MG63 (cell line): ENCODE results near the gene MDM2. TPM values are rescaled to one million over a fixed set of nuclear protein-coding genes. Genes with fewer than 3 reads are reported as not detected.
"Not testable (repeated sequence)": the region's sequence is repeated elsewhere in the genome, so short reads cannot be mapped to it uniquely, and the experiment has no call there.

Experiments
- DNase-seq: peaks from one replicate; pipeline ENCODE4 v3.0.0-alpha.2; 2020
- H3K27me3 ChIP-seq: fragments of 250-450 bp; sonication (Bioruptor Pico); 2 replicates; pipeline ENCODE4 v1.5.1; 2020; ENCODE audit warnings: mild to moderate bottlenecking, moderate library complexity
- H3K36me3 ChIP-seq: fragments of 250-450 bp; sonication (Bioruptor Pico); 2 replicates; pipeline ENCODE4 v1.5.1; 2020; ENCODE audit warnings: mild to moderate bottlenecking, moderate library complexity
- H3K4me3 ChIP-seq: fragments of 250-450 bp; sonication (Bioruptor Pico); 2 replicates; pipeline ENCODE4 v1.5.1; 2020; ENCODE audit warnings: mild to moderate bottlenecking, moderate library complexity
- H3K9me3 ChIP-seq: fragments of 250-450 bp; sonication (Bioruptor Pico); 2 replicates; pipeline ENCODE4 v1.5.1; 2020; ENCODE audit warnings: mild to moderate bottlenecking, moderate library complexity
- total RNA-seq: library from RNA; depleted of rRNA; stranded (reverse); fragments of >200 nt; shearing (Covaris generic); gene quantifications from 2 replicates; pipeline ENCODE4 v1.2.3, GENCODE V29; 2014; ENCODE audit warnings: low replicate concordance

MDM2 gene
- total RNA-seq, 1 experiment from 2014 or later: 17.4 TPM

GRCh38 chr12:68831272-68831671, 23.3 kb downstream of the MDM2 start:
- Histone ChIP-seq H3K9me3 (no peaks in the 10 kb centered on the region), H3K36me3 (peaks cover 80% of the 10 kb centered on the region), H3K27me3 (no peaks in the 10 kb centered on the region), H3K4me3 (no peak overlapping the region)
- DNase-seq: no peak

- no peak for DNase-seq
- Histone ChIP-seq H3K27me3 (no peaks in the 10 kb centered on the region), H3K36me3 (peaks cover 80% of the 10 kb centered on the region), H3K4me3 (no peak overlapping the region), H3K9me3 (no peaks in the 10 kb centered on the region)
These were observed 23.9 kb downstream of the MDM2 start for GRCh38 chr12:68831751-68832503.

DNA sequence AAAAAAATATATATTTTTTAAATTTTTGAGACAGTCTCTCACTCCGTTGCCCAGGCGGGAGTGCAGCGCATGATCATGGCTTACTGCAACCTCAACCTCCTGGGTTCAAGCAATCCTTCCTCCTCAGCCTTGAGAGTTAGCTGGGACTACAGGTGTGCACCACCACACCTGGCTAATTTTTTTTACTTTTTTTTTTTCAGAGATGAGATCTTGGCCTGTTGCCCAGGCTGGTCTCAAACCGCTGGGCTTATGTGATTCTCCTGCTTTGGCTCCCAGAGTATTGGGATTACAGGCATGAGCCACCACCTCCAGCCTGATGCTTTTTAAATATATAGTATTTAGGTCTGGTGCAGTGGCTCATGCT, 24.5 kb downstream of the MDM2 start:
- Histone ChIP-seq H3K9me3 (no peaks in the 10 kb centered on the region), H3K4me3 (no peak overlapping the region), H3K36me3 (peaks cover 82% of the 10 kb centered on the region), H3K27me3 (no peaks in the 10 kb centered on the region)
- no peak for DNase-seq

- Histone ChIP-seq H3K36me3 (peaks cover 82% of the 10 kb centered on the region), H3K27me3 (no peaks in the 10 kb centered on the region), H3K9me3 (no peaks in the 10 kb centered on the region), H3K4me3 (no peak overlapping the region)
- DNase-seq: no peak
These were observed 25.5 kb downstream of the MDM2 start for GRCh38 chr12:68833508-68833907.

DNA sequence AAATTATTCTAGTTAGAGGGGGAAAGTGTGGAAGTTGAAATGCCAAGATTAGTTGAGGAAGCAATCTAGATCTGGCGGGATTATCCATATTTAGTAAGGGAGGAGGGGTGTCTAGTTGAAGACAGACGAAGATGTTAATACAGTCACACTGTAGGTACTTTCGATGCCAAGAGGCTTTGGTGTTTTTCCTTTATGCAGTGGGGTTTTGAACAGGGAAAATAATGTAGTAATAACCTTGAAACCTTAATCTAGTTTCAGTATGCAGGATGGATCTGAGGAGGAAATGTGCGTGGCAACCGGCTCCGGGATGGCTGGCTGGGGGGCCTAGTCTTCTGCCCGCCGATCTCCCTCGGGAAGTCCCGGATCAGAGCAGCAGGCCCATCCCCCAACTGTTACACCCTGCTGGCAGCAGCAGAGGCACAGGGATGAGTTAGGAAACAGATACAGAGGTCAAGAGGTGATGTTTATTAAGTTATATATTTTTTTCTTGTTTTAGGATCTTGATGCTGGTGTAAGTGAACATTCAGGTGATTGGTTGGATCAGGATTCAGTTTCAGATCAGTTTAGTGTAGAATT, 27.4 kb downstream of the MDM2 start:
- no peaks in the 10 kb centered on the region for H3K27me3 ChIP-seq
- no peaks in the 10 kb centered on the region for H3K9me3 ChIP-seq
- DNase-seq: no peak
- H3K36me3 ChIP-seq: peaks cover 85% of the 10 kb centered on the region
- no peak overlapping the region for H3K4me3 ChIP-seq

DNA sequence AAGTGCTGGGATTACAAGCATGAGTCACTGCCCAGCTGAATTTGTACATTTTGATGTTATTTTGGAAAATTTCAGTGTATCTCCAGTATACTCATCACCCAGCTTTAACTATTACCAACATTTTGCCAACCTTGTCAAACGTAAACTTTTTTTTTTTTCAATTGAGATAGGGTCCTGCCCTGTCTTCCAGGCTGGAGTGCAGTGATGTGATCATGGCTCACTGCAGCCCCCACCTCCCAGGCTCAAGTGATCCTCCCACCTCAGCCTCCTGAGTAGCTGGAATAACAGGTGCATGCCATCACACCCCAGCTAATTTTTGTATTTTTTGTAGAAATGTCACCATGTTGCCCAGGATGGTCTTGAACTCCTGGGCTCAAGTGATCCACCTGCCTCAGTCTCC, 29.2 kb downstream of the MDM2 start:
- no peak for DNase-seq
- Histone ChIP-seq H3K36me3 (peaks cover 82% of the 10 kb centered on the region), H3K9me3 (no peaks in the 10 kb centered on the region), H3K27me3 (no peaks in the 10 kb centered on the region), H3K4me3 (no peak overlapping the region)

DNA sequence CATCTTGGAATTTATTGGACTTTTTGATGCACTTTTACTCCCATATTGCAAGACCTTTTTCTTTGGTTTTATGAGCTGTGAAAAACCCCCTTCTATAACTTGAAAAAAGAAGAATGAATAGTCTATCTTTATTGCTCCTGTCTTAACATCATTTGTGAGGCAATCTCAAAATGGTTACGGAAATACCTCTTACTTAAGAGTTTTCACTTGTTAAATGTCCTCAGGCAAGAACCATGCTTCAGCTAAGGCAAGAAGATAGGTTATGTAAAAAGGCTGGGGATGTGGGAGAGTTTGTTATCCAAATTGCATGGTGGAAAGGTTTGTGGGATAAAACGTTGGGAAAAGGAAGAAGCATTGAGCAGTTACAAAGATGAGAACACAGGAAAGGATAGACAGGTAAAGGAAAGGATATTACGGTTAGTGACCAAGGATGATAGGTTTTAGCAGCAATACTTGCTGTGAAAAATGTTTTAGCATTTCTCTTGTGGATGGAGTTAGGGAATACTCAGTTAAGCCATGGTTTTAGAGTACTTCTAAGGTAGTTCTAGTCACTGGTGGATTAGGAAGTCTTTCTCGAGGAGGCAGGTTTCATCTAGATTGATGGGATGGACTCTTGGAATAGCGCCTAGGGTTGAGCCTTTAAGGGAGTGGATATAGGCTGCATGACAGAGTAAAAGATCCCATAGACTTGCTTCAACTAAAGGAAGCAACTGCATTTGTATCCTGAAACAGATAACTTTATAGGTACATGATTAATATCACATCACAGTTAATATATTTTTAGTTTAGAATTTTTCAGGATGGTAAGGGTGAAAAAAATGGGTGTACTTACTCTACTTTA, 30.3 kb downstream of the MDM2 start:
- Histone ChIP-seq H3K36me3 (peaks cover 89% of the 10 kb centered on the region), H3K9me3 (no peaks in the 10 kb centered on the region), H3K27me3 (no peaks in the 10 kb centered on the region), H3K4me3 (no peak overlapping the region)
- no peak for DNase-seq

DNA sequence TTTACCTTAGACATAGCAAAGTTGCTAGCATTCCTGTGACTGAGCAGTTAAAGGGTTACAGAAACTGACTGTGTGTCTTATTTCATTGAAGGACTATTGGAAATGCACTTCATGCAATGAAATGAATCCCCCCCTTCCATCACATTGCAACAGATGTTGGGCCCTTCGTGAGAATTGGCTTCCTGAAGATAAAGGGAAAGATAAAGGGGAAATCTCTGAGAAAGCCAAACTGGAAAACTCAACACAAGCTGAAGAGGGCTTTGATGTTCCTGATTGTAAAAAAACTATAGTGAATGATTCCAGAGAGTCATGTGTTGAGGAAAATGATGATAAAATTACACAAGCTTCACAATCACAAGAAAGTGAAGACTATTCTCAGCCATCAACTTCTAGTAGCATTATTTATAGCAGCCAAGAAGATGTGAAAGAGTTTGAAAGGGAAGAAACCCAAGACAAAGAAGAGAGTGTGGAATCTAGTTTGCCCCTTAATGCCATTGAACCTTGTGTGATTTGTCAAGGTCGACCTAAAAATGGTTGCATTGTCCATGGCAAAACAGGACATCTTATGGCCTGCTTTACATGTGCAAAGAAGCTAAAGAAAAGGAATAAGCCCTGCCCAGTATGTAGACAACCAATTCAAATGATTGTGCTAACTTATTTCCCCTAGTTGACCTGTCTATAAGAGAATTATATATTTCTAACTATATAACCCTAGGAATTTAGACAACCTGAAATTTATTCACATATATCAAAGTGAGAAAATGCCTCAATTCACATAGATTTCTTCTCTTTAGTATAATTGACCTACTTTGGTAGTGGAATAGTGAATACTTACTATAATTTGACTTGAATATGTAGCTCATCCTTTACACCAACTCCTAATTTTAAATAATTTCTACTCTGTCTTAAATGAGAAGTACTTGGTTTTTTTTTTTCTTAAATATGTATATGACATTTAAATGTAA, 31.5 kb downstream of the MDM2 start:
- Histone ChIP-seq H3K4me3 (no peak overlapping the region), H3K36me3 (peaks cover 88% of the 10 kb centered on the region), H3K9me3 (no peaks in the 10 kb centered on the region), H3K27me3 (no peaks in the 10 kb centered on the region; the same call in 1 of the 2 replicates)
- DNase-seq: no peak

- DNase-seq, H3K9me3 ChIP-seq, H3K4me3 ChIP-seq, H3K27me3 ChIP-seq: not testable (repeated sequence)
- H3K36me3 ChIP-seq: peaks cover 82% of the 10 kb centered on the region
These were observed 33.2 kb downstream of the MDM2 start for GRCh38 chr12:68841175-68841574.

GRCh38 chr12:68841717-68842116, 33.7 kb downstream of the MDM2 start:
- Histone ChIP-seq H3K27me3 (no peaks in the 10 kb centered on the region; the same call in 1 of the 2 replicates), H3K4me3 (no peak overlapping the region), H3K36me3 (peaks cover 79% of the 10 kb centered on the region), H3K9me3 (no peaks in the 10 kb centered on the region)
- DNase-seq: no peak

DNA sequence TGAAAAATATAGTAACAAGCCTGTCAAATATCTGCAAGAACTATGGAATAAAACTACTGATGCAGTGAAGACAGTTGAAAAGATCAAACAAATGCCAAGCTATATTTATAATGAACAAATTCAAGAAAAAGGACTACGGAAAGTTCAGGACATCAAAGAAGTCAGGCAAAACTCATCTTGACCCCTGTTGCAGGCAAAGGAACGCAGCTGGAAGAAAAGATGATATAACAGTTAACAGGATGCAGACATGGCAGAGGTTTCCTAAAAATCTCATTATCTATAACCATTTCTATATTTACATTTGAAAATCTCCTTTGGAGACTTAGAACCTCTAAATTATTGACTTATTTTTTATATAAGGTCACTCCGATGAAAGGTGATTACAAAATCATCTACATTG, 34.1 kb downstream of the MDM2 start:
- Histone ChIP-seq H3K9me3 (no peaks in the 10 kb centered on the region), H3K27me3 (no peaks in the 10 kb centered on the region; the same call in 1 of the 2 replicates), H3K4me3 (no peak overlapping the region), H3K36me3 (peaks cover 76% of the 10 kb centered on the region)
- DNase-seq: no peak

DNA sequence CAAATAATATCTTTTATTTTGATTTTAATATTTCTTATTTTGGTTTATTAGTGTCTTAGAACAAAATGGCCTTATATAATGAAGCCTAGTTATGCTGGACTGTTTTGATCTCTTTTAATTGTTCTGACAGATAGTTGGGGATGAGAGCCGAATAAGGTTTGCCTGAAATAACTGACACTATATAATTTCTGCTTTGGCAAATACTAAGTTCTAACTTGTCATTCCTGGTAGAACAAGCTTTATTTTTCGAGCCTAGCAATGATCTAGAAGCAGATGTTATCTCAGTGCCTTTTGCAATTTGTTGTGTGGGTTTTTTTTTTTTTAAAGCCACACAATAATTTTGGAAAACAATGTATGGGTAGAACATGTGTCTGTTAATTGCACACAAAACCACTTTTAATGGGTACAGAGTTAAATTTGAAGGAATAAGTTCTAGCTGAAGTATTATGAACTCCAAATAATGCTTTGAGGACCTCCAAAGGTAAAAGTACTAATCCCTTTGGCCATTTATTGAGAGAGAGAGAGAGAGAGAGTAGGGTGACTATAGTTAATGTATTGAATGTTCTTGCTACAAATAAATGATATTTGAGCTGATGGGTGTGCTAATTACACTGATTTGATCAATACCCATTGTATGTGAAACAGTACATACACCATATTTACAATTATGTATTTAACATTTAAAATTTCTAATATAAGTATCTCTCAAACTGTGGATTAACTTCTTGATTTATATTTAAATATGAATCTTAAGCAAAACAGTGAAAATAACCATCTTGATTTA, 35.0 kb downstream of the MDM2 start:
- H3K27me3 ChIP-seq: no peaks in the 10 kb centered on the region; the same call in 1 of the 2 replicates
- peaks cover 68% of the 10 kb centered on the region for H3K36me3 ChIP-seq
- DNase-seq: no peak
- H3K4me3 ChIP-seq: no peak overlapping the region
- no peaks in the 10 kb centered on the region for H3K9me3 ChIP-seq

DNA sequence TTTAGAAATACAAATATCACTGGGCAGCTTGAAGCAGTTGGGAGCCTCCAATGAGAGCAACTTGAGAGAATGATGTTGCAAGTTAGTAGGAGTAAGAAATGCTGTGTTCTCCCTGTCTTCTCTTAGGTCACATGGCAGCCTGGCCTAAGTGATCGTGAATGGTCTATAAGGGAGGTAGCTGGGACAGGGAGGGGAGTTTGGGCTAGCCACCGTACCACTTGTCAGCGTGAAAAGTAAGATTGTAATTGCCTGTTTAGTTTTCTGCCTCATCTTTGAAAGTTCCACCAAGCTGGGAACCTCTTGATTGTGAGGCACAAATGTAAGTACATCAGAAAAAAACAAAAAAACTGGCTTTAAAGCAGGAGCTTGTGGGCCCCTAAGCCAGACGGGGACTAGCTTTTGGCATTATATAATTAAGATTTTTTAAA, 36.4 kb downstream of the MDM2 start:
- H3K27me3 ChIP-seq: no peaks in the 10 kb centered on the region; the same call in 1 of the 2 replicates
- no peak for DNase-seq
- no peaks in the 10 kb centered on the region for H3K9me3 ChIP-seq
- H3K36me3 ChIP-seq: peaks cover 54% of the 10 kb centered on the region
- H3K4me3 ChIP-seq: no peak overlapping the region

- H3K4me3 ChIP-seq: no peak overlapping the region
- H3K9me3 ChIP-seq: no peaks in the 10 kb centered on the region
- no peak for DNase-seq
- H3K36me3 ChIP-seq: peaks cover 47% of the 10 kb centered on the region
- H3K27me3 ChIP-seq: no peaks in the 10 kb centered on the region; the same call in 1 of the 2 replicates
These were observed 37.1 kb downstream of the MDM2 start for GRCh38 chr12:68844788-68845695.

DNA sequence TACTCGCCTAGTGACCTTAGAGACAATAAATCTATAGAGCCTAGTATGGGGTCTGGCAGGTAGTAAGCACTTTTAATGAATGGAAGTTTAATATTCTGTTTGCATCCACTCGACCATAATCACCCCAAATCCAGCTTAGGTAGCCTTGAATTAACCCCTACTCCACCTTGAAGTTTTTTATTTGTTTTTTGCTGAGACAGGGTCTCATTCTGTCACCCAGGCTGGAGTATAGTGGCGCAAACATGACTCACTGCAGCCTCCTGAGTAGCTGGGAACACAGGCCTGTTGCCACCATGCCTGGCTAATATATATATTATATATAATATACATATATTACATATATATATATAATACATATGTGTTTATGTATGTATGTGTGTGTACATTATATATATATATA, 38.8 kb downstream of the MDM2 start:
- Histone ChIP-seq H3K27me3 (no peaks in the 10 kb centered on the region; the same call in 1 of the 2 replicates), H3K36me3 (peaks cover 32% of the 10 kb centered on the region), H3K9me3 (no peaks in the 10 kb centered on the region), H3K4me3 (no peak overlapping the region)
- DNase-seq: no peak
